ENCODE measurements around the gene HSDL2.
"Not testable (repeated sequence)": the region's sequence is repeated elsewhere in the genome, so short reads cannot be mapped to it uniquely, and the experiment has no call there.

HSDL2 gene

GRCh38 chr9:112501287-112501686, 121.4 kb downstream of the HSDL2 start:
- DNase-seq (ENCODE audit: low spot score), result no peak

GRCh38 chr9:112502175-112502946, 122.5 kb downstream of the HSDL2 start:
- no peak for DNase-seq (ENCODE audit: low spot score)

GRCh38 chr9:112503170-112503569, 123.3 kb downstream of the HSDL2 start:
- DNase-seq (ENCODE audit: low spot score), result no peak

GRCh38 chr9:112505086-112505485, 125.2 kb downstream of the HSDL2 start:
- DNase-seq (ENCODE audit: low spot score), result no peak

- no peak for DNase-seq (ENCODE audit: low spot score)
Measured at GRCh38 chr9:112505607-112506006, 125.7 kb downstream of the HSDL2 start.

- DNase-seq (ENCODE audit: low spot score), result no peak
Measured at GRCh38 chr9:112506571-112506970, 126.7 kb downstream of the HSDL2 start.

GRCh38 chr9:112507001-112507680, 127.2 kb downstream of the HSDL2 start:
- no peak for DNase-seq (ENCODE audit: low spot score)

GRCh38 chr9:112508377-112508776, 128.5 kb downstream of the HSDL2 start:
- no peak for DNase-seq (ENCODE audit: low spot score)

- not testable (repeated sequence) for DNase-seq (ENCODE audit: low spot score)
Measured at GRCh38 chr9:112512377-112512776, 132.5 kb downstream of the HSDL2 start.

GRCh38 chr9:112516769-112517168, 136.9 kb downstream of the HSDL2 start:
- no peak for DNase-seq (ENCODE audit: low spot score)

- no peak for DNase-seq (ENCODE audit: low spot score)
Measured at GRCh38 chr9:112520069-112520468, 140.2 kb downstream of the HSDL2 start.

GRCh38 chr9:112520656-112521055, 140.7 kb downstream of the HSDL2 start:
- no peak for DNase-seq (ENCODE audit: low spot score)

Data from hepatic stellate cell (primary cell).